Keratinocyte (primary cell): Measurements from ENCODE around the gene NUP210. TPM values are rescaled to one million over a fixed set of nuclear protein-coding genes. Genes with fewer than 3 reads are reported as not detected.

Experiments
- DNase-seq: peaks from one replicate; pipeline ENCODE4 v3.0.0-alpha.2; 2011; ENCODE audit warnings: low read depth, missing footprints, low spot score
- FAIRE-seq: peaks from 2 replicates; lab custom pipeline; 2011; peaks lifted over from hg19 to GRCh38; lab: Jason Lieb, UNC
- H2AFZ ChIP-seq: 2 replicates; pipeline ENCODE4 v1.6.0; 2012; ENCODE audit warnings: low read length, control low read depth, inconsistent platforms; ENCODE audit not compliant: control insufficient read depth
- H3K27ac ChIP-seq: 2 replicates; pipeline ENCODE4 v1.5.1; 2011; ENCODE audit warnings: low read length; ENCODE audit not compliant: control insufficient read depth, insufficient read depth
- H3K27me3 ChIP-seq: 3 replicates; pipeline ENCODE4 v1.6.0; 2011; ENCODE audit warnings: low read length; ENCODE audit not compliant: control insufficient read depth, insufficient read depth; ENCODE audit errors: extremely low read depth
- H3K36me3 ChIP-seq, 2 experiments: 2 replicates in 1 of 2; 3 replicates in 1 of 2; pipeline ENCODE4 v1.5.1; 2011; ENCODE audit warnings: low read length in 2 of 2, mild to moderate bottlenecking in 1 of 2; ENCODE audit not compliant: control insufficient read depth in 2 of 2, insufficient read depth in 2 of 2; ENCODE audit errors: extremely low read depth in 1 of 2
- H3K4me1 ChIP-seq: 3 replicates; pipeline ENCODE4 v1.5.1; 2011; ENCODE audit warnings: low read length; ENCODE audit not compliant: control insufficient read depth, insufficient read depth; ENCODE audit errors: extremely low read depth
- H3K4me2 ChIP-seq: 3 replicates; pipeline ENCODE4 v1.6.0; 2011; ENCODE audit warnings: low read depth, low read length; ENCODE audit not compliant: control insufficient read depth, insufficient read depth; ENCODE audit errors: extremely low read depth
- H3K4me3 ChIP-seq, 3 experiments: fragments of 200-600 bp in 1 of 3; sonication (generic) in 1 of 3; 2 replicates in 2 of 3; 3 replicates in 1 of 3; pipeline ENCODE4 v1.5.1; 2011 to 2016; ENCODE audit warnings: low read length in 3 of 3, mild to moderate bottlenecking in 3 of 3, control low read depth in 2 of 3, inconsistent platforms in 1 of 3, low read depth in 1 of 3, mixed read lengths in 1 of 3, mixed run types in 1 of 3, moderate library complexity in 1 of 3; ENCODE audit not compliant: control insufficient read depth in 2 of 3, insufficient read depth in 2 of 3; ENCODE audit errors: extremely low read depth in 1 of 3
- H3K79me2 ChIP-seq: 2 replicates; pipeline ENCODE4 v1.6.0; 2012; ENCODE audit warnings: low read length; ENCODE audit not compliant: control insufficient read depth, insufficient read depth
- H3K9ac ChIP-seq: 3 replicates; pipeline ENCODE4 v1.6.0; 2011; ENCODE audit warnings: low read length; ENCODE audit not compliant: control insufficient read depth, insufficient read depth; ENCODE audit errors: extremely low read depth
- H3K9me1 ChIP-seq: 3 replicates; pipeline ENCODE4 v1.6.0; 2011; ENCODE audit warnings: low read length; ENCODE audit not compliant: control insufficient read depth, insufficient read depth; ENCODE audit errors: extremely low read depth
- H3K9me3 ChIP-seq: 2 replicates; pipeline ENCODE4 v1.5.1; 2012; ENCODE audit warnings: low read depth, low read length; ENCODE audit not compliant: control insufficient read depth
- H4K20me1 ChIP-seq: 3 replicates; pipeline ENCODE4 v1.6.0; 2011; ENCODE audit warnings: low read length; ENCODE audit not compliant: control insufficient read depth, insufficient read depth; ENCODE audit errors: extremely low read depth
- CTCF ChIP-seq, 3 experiments: IDR thresholded peaks in 1 of 3; conservative IDR thresholded peaks in 1 of 3; optimal IDR thresholded peaks in 1 of 3; 2 replicates in 2 of 3; 3 replicates in 1 of 3; pipeline versions ENCODE3 to v1.5.1; 2011; ENCODE audit warnings: low read length in 3 of 3, mild to moderate bottlenecking in 3 of 3, moderate library complexity in 2 of 3, control low read depth in 1 of 3, inconsistent platforms in 1 of 3; ENCODE audit not compliant: insufficient read depth in 2 of 3; ENCODE audit errors: extremely low read depth in 1 of 3
- EZH2 ChIP-seq: IDR thresholded peaks from one replicate; pipeline ENCODE4 v1.6.1; 2012; ENCODE audit warnings: inconsistent platforms, mild to moderate bottlenecking, low read length, moderate library complexity
- dilution Hi-C: fragments of 300-500 bp; cut with MboI; formaldehyde crosslinking; loops from one replicate; pipeline ENCODE4 v1.7.0; 2020; ENCODE audit warnings: low sequenced_read_pairs; ENCODE audit not compliant: extremely low pct_ligation_motif_present
- polyA plus RNA-seq, 5 experiments: library from polyadenylated mRNA; depleted of rRNA in 3 of 5; stranded (reverse) in 3 of 5; stranded (forward) in 1 of 5; unstranded in 1 of 5; fragments of >200 nt; gene quantifications; 1 replicate in 1 of 5; 2 replicates in 3 of 5; 3 replicates in 1 of 5; pipeline versions ENCODE4 v1.2.1 to v1.2.3, GENCODE V29; 2011 to 2012; ENCODE audit warnings: missing spikeins in 2 of 5, low read depth in 1 of 5, low replicate concordance in 1 of 5

NUP210 gene
- polyA plus RNA-seq, 1 donor (not counting 4 experiments of a cell fraction or from before 2014, with no cell fraction given), result 0.01 TPM

- no peak for DNase-seq
- Histone ChIP-seq H3K4me2 (no peak overlapping the region), H3K36me3 (no peaks in the 10 kb centered on the region), H4K20me1 (no peaks in the 10 kb centered on the region), H3K9me3 (no peaks in the 10 kb centered on the region), H3K79me2 (no peaks in the 10 kb centered on the region), H3K9ac (no peak overlapping the region), H3K27ac (no peak overlapping the region), H3K4me1 (peaks cover 2% of the 10 kb centered on the region), H3K9me1 (no peaks in the 10 kb centered on the region), H2AFZ (no peak overlapping the region), H3K4me3 (no peak overlapping the region), H3K27me3 (peaks cover 12% of the 10 kb centered on the region)
- no peak for FAIRE-seq
- TF ChIP-seq CTCF (optimal IDR thresholded peaks at IDR 0.05 in 1 of 3, IDR thresholded peaks at IDR 0.05 in 1 of 3, conservative IDR thresholded peaks at IDR 0.05 in 1 of 3; ENCODE audit: extremely low read depth in 1 of 3, insufficient read depth in 2 of 3, low read length in 3 of 3), result no peak
- no peak for TF ChIP-seq EZH2
- dilution Hi-C loops, result no loop called here
Measured at GRCh38 chr3:13414040-13414729, 5.9 kb downstream of the NUP210 start.

- FAIRE-seq (no peak), DNase-seq (no peak)
- no peak overlapping the region for H3K4me3 ChIP-seq
- no peaks in the 10 kb centered on the region for H4K20me1 ChIP-seq
- no peak overlapping the region for H2AFZ ChIP-seq
- no peak overlapping the region for H3K4me2 ChIP-seq
- H3K4me1 ChIP-seq, result peaks cover 2% of the 10 kb centered on the region
- H3K27me3 ChIP-seq, result peaks cover under 1% of the 10 kb centered on the region
- TF ChIP-seq EZH2, result no peak
- no peak for TF ChIP-seq CTCF (optimal IDR thresholded peaks at IDR 0.05 in 1 of 3, IDR thresholded peaks at IDR 0.05 in 1 of 3, conservative IDR thresholded peaks at IDR 0.05 in 1 of 3; ENCODE audit: extremely low read depth in 1 of 3, insufficient read depth in 2 of 3, low read length in 3 of 3)
- H3K9ac ChIP-seq, result no peak overlapping the region
- no peak overlapping the region for H3K27ac ChIP-seq
- H3K9me3 ChIP-seq, result peaks cover 10% of the 10 kb centered on the region
- H3K36me3 ChIP-seq, result no peaks in the 10 kb centered on the region
- H3K79me2 ChIP-seq, result no peaks in the 10 kb centered on the region
- no peaks in the 10 kb centered on the region for H3K9me1 ChIP-seq
- dilution Hi-C loops, result no loop called here
Measured at GRCh38 chr3:13411186-13411860, 8.8 kb downstream of the NUP210 start.
